H1 (cell line): ENCODE measurements around the gene KLHDC4. TPM values are rescaled to one million over a fixed set of nuclear protein-coding genes. Genes with fewer than 3 reads are reported as not detected.

Experiments used
- CTCF ChIA-PET: fragments of 300-600 bp; sonication (Branson Sonifier 250); formaldehyde crosslinking; loops from one replicate; lab custom pipeline; 2021; ENCODE audit not compliant: partially characterized antibody; lab: Charles Lee
- POLR2A ChIA-PET: fragments of 300-600 bp; sonication (Branson Sonifier 250); formaldehyde crosslinking; loops from one replicate; lab custom pipeline; 2021; ENCODE audit warnings: inconsistent platforms; ENCODE audit not compliant: partially characterized antibody; lab: Charles Lee
- DNase-seq, 2 experiments: peaks; one replicate each; pipeline versions ENCODE4 v3.0.0 to v3.0.0-alpha.2; 2010 to 2022; ENCODE audit warnings: low spot score in 2 of 2, low read depth in 1 of 2, mixed read lengths in 1 of 2
- FAIRE-seq: peaks from 2 replicates; lab custom pipeline; 2011; peaks lifted over from hg19 to GRCh38; lab: Jason Lieb, UNC
- H2AFZ ChIP-seq: 2 replicates; pipeline ENCODE4 v1.8.1; 2012; ENCODE audit warnings: low read length, inconsistent platforms
- H2AK5ac ChIP-seq: 2 replicates; pipeline ENCODE4 v1.6.1; 2013; ENCODE audit warnings: low read depth, low read length
- H2BK120ac ChIP-seq: replicated peaks from 2 replicates; pipeline ENCODE3; 2013; ENCODE audit warnings: low read depth, low read length, inconsistent platforms
- H2BK12ac ChIP-seq: 2 replicates; pipeline ENCODE4 v1.6.1; 2013; ENCODE audit warnings: low read depth, low read length
- H2BK15ac ChIP-seq: 2 replicates; pipeline ENCODE4 v1.6.1; 2013; ENCODE audit warnings: low read length
- H2BK20ac ChIP-seq: 2 replicates; pipeline ENCODE4 v1.6.1; 2013; ENCODE audit warnings: low read length
- H2BK5ac ChIP-seq: 2 replicates; pipeline ENCODE4 v1.6.1; 2013; ENCODE audit warnings: low read depth, low read length
- H3K14ac ChIP-seq: 2 replicates; pipeline ENCODE4 v1.6.1; 2013; ENCODE audit warnings: inconsistent platforms; ENCODE audit not compliant: insufficient read length
- H3K18ac ChIP-seq: 2 replicates; pipeline ENCODE4 v1.6.1; 2013; ENCODE audit warnings: low read length; ENCODE audit errors: extremely low read depth
- H3K23ac ChIP-seq: 2 replicates; pipeline ENCODE4 v1.6.1; 2013; ENCODE audit warnings: inconsistent platforms; ENCODE audit not compliant: insufficient read length
- H3K23me2 ChIP-seq: 2 replicates; pipeline ENCODE4 v1.6.1; 2013; ENCODE audit warnings: low read depth, low read length
- H3K27ac ChIP-seq: 2 replicates; pipeline ENCODE4 v1.6.1; 2011; ENCODE audit warnings: low read depth, low read length, inconsistent platforms
- H3K27me3 ChIP-seq, 4 experiments: replicated peaks in 1 of 4; 1 replicate in 1 of 4; 2 replicates in 3 of 4; pipeline versions ENCODE4 v1.6.1 to v1.8.1; 2011 to 2013; ENCODE audit warnings: low read length in 3 of 4, mild to moderate bottlenecking in 3 of 4, inconsistent platforms in 2 of 4, mixed read lengths in 2 of 4, moderate library complexity in 1 of 4; ENCODE audit not compliant: control insufficient read depth in 3 of 4, insufficient read depth in 3 of 4; ENCODE audit errors: extremely low read depth in 1 of 4
- H3K36me3 ChIP-seq, 4 experiments: 2 replicates each; pipeline versions ENCODE4 v1.6.1 to v1.8.1; 2011 to 2013; ENCODE audit warnings: mild to moderate bottlenecking in 4 of 4, low read length in 3 of 4, moderate library complexity in 2 of 4, control low read depth in 1 of 4, inconsistent platforms in 1 of 4; ENCODE audit not compliant: insufficient read depth in 4 of 4, control insufficient read depth in 2 of 4
- H3K4ac ChIP-seq: replicated peaks from 2 replicates; pipeline ENCODE3; 2013; ENCODE audit warnings: low read length, low read depth, mixed read lengths, inconsistent platforms; ENCODE audit not compliant: insufficient read length
- H3K4me1 ChIP-seq, 4 experiments: replicated peaks in 1 of 4; 1 replicate in 1 of 4; 2 replicates in 3 of 4; pipeline versions ENCODE4 v1.6.1 to v1.8.1; 2011 to 2013; ENCODE audit warnings: low read length in 3 of 4, inconsistent platforms in 2 of 4, mixed read lengths in 1 of 4; ENCODE audit not compliant: insufficient read depth in 4 of 4, control insufficient read depth in 3 of 4
- H3K4me2 ChIP-seq, 2 experiments: 2 replicates each; pipeline versions ENCODE4 v1.6.1 to v1.8.1; 2011 to 2013; ENCODE audit warnings: low read depth in 2 of 2, low read length in 2 of 2, control low read depth in 1 of 2, inconsistent platforms in 1 of 2, mild to moderate bottlenecking in 1 of 2; ENCODE audit not compliant: insufficient read depth in 1 of 2
- H3K4me3 ChIP-seq, 4 experiments: fragments of 200-600, 300-600 bp in 1 of 4; sonication (generic), shearing (Covaris generic), sonication (Bioruptor Twin) in 1 of 4; 2 replicates each; pipeline versions ENCODE4 v1.5.1 to v1.8.1; 2011 to 2016; ENCODE audit warnings: low read length in 4 of 4, low read depth in 3 of 4, control low read depth in 2 of 4, inconsistent platforms in 2 of 4, mild to moderate bottlenecking in 2 of 4, mixed read lengths in 1 of 4, moderate library complexity in 1 of 4; ENCODE audit not compliant: insufficient read depth in 2 of 4; ENCODE audit errors: extremely low read depth in 1 of 4
- H3K56ac ChIP-seq: replicated peaks from 2 replicates; pipeline ENCODE3; 2013; ENCODE audit warnings: low read depth, mild to moderate bottlenecking, mixed read lengths, low read length, inconsistent platforms; ENCODE audit not compliant: insufficient read length
- H3K79me1 ChIP-seq: 2 replicates; pipeline ENCODE4 v1.6.1; 2013; ENCODE audit warnings: low read depth, low read length, control low read depth
- H3K79me2 ChIP-seq, 2 experiments: 2 replicates each; pipeline versions ENCODE4 v1.6.1 to v1.8.1; 2012 to 2013; ENCODE audit warnings: low read length in 2 of 2, mild to moderate bottlenecking in 2 of 2, inconsistent platforms in 1 of 2; ENCODE audit not compliant: insufficient read depth in 2 of 2, control insufficient read depth in 1 of 2
- H3K9ac ChIP-seq, 4 experiments: replicated peaks in 1 of 4; 1 replicate in 1 of 4; 2 replicates in 3 of 4; pipeline versions ENCODE4 v1.6.1 to v1.8.1; 2011 to 2013; ENCODE audit warnings: low read depth in 3 of 4, low read length in 3 of 4, control low read depth in 2 of 4, mild to moderate bottlenecking in 2 of 4, moderate library complexity in 2 of 4, inconsistent platforms in 1 of 4; ENCODE audit errors: extremely low read depth in 1 of 4
- H3K9me3 ChIP-seq, 2 experiments: 2 replicates each; pipeline versions ENCODE4 v1.6.1 to v1.8.1; 2012 to 2013; ENCODE audit warnings: mild to moderate bottlenecking in 2 of 2, moderate library complexity in 2 of 2, control low read depth in 1 of 2, inconsistent platforms in 1 of 2, low read depth in 1 of 2, low read length in 1 of 2, mixed read lengths in 1 of 2; ENCODE audit not compliant: insufficient read depth in 2 of 2
- H4K20me1 ChIP-seq, 2 experiments: replicated peaks in 1 of 2; 2 replicates each; pipeline versions ENCODE3 to v1.8.1; 2011 to 2013; ENCODE audit warnings: inconsistent platforms in 2 of 2, low read length in 2 of 2, mild to moderate bottlenecking in 1 of 2; ENCODE audit not compliant: insufficient read depth in 2 of 2, control insufficient read depth in 1 of 2
- H4K5ac ChIP-seq: 2 replicates; pipeline ENCODE4 v1.6.1; 2013; ENCODE audit warnings: low read length, low read depth, mixed read lengths, inconsistent platforms; ENCODE audit not compliant: insufficient read length
- H4K8ac ChIP-seq: 2 replicates; pipeline ENCODE4 v1.8.0; 2013; ENCODE audit warnings: mild to moderate bottlenecking, moderate library complexity, low read length, inconsistent platforms; ENCODE audit not compliant: insufficient read depth; ENCODE audit errors: extremely low read depth
- H4K91ac ChIP-seq: replicated peaks from 2 replicates; pipeline ENCODE3; 2013; ENCODE audit warnings: low read length, mixed read lengths, inconsistent platforms; ENCODE audit not compliant: insufficient read length
- BACH1 ChIP-seq: IDR thresholded peaks from 2 replicates; pipeline ENCODE4 v1.6.1; 2012; ENCODE audit warnings: low read length, improper control_type of control experiment
- CBX5 ChIP-seq: fragments of 300-800, 300-1000 bp; sonication (generic); IDR thresholded peaks from 2 replicates; pipeline ENCODE4 v1.7.1; 2016; ENCODE audit warnings: antibody characterized with exemption, low read length, low read depth
- EP300 ChIP-seq, 2 experiments: IDR thresholded peaks; 1 replicate in 1 of 2; 2 replicates in 1 of 2; pipeline ENCODE4 v1.6.1; 2011 to 2012; ENCODE audit warnings: low read depth in 2 of 2, low read length in 2 of 2, mild to moderate bottlenecking in 2 of 2, borderline replicate concordance in 1 of 2, inconsistent platforms in 1 of 2, moderate library complexity in 1 of 2
- POLR2A ChIP-seq, 2 experiments: IDR thresholded peaks; 1 replicate in 1 of 2; 2 replicates in 1 of 2; pipeline ENCODE4 v1.6.1; 2011; ENCODE audit warnings: low read depth in 2 of 2, low read length in 2 of 2, mild to moderate bottlenecking in 2 of 2; ENCODE audit errors: control extremely low read depth in 1 of 2
- RAD21 ChIP-seq, 2 experiments: IDR thresholded peaks in 1 of 2; conservative IDR thresholded peaks in 1 of 2; 2 replicates each; pipeline ENCODE4 v1.6.1; 2011; ENCODE audit warnings: low read depth in 2 of 2, low read length in 2 of 2, improper control_type of control experiment in 1 of 2, inconsistent platforms in 1 of 2, mild to moderate bottlenecking in 1 of 2, moderate library complexity in 1 of 2
- TBP ChIP-seq: IDR thresholded peaks from 2 replicates; pipeline ENCODE4 v1.6.1; 2011; ENCODE audit warnings: low read depth, low read length, improper control_type of control experiment
- TCF12 ChIP-seq: IDR thresholded peaks from 2 replicates; pipeline ENCODE4 v1.6.1; 2011; ENCODE audit warnings: low read depth, mild to moderate bottlenecking, low read length
- ZNF274 ChIP-seq: IDR thresholded peaks from 2 replicates; pipeline ENCODE4 v1.7.0; 2012; ENCODE audit warnings: low read length, borderline replicate concordance; ENCODE audit errors: extremely low read depth
- WGBS, 2 experiments: shearing (Covaris generic) in 1 of 2; methylation state at CpG; one replicate each; pipeline versions ENCODE4 v1.1.6 to v1.1.7; 2013 to 2015; ENCODE audit warnings: low lambda C conversion rate in 2 of 2, mixed read lengths in 2 of 2, inconsistent platforms in 1 of 2, low coverage in 1 of 2, missing lambda C conversion rate in 1 of 2; ENCODE audit not compliant: insufficient replicate concordance in 2 of 2, insufficient coverage in 1 of 2, insufficient read length in 1 of 2; ENCODE audit errors: extremely low coverage in 1 of 2, missing lambda C conversion rate in 1 of 2; 5-methylcytosine and 5-hydroxymethylcytosine counted together
- long read RNA-seq, 2 experiments: library from RNA in 1 of 2; library from capped mRNA in 1 of 2; stranded (forward); transcript quantifications; one replicate each; pipeline ENCODE4 v2.0.0, GENCODE V29; 2021; ENCODE audit warnings: inconsistent platforms in 1 of 2
- polyA minus RNA-seq, 3 experiments: library from RNA; depleted of rRNA, polyadenylated mRNA; stranded (reverse); fragments of >200 nt; gene quantifications; 1 replicate in 2 of 3; 2 replicates in 1 of 3; pipeline ENCODE4 v1.2.3, GENCODE V29; 2011
- polyA plus RNA-seq, 7 experiments: library from polyadenylated mRNA; depleted of rRNA in 3 of 7; stranded (reverse) in 5 of 7; unstranded in 2 of 7; fragments of >200 nt in 5 of 7; fragments of 200-250 nt in 2 of 7; gene quantifications; 1 replicate in 5 of 7; 2 replicates in 1 of 7; 4 replicates in 1 of 7; pipeline versions ENCODE4 v1.2.1 to v1.2.3, GENCODE V29; 2011 to 2013; ENCODE audit warnings: missing spikeins in 2 of 7, mixed read lengths in 2 of 7
- total RNA-seq: library from RNA; stranded (reverse); fragmentation: NEBNext Ultra II Directional; extraction: Animal tissue kit (Norgen Biotek cat#: 25700); gene quantifications from 2 replicates; pipeline ENCODE4 v1.2.1, GENCODE V29; 2021

Gene KLHDC4
- total RNA-seq = 55.6 and 63.9 TPM in 2 replicates
- 23.7 and 39.0 TPM in 2 replicates for polyA plus RNA-seq (2011; rRNA removed)
- 37.2 TPM for polyA plus RNA-seq (2011; cell fraction: cytosol; rRNA removed)
- 86.9 TPM for polyA plus RNA-seq (2011; cell fraction: nucleus; rRNA removed)
- 36.8 to 50.9 TPM (median 49.8 TPM) in 4 replicates for polyA plus RNA-seq (2012, experiment 1 of 2)
- 28.4 TPM for polyA plus RNA-seq (2012, experiment 2 of 2)
- polyA plus RNA-seq (2013, experiment 1 of 2) = 29.3 TPM
- polyA plus RNA-seq (2013, experiment 2 of 2) = 27.4 TPM
- polyA minus RNA-seq (2011; rRNA and poly(A)+ RNA removed) = 26.5 and 30.9 TPM in 2 replicates
- polyA minus RNA-seq (2011; cell fraction: cytosol; rRNA and poly(A)+ RNA removed) = 18.6 TPM
- 57.3 TPM for polyA minus RNA-seq (2011; cell fraction: nucleus; rRNA and poly(A)+ RNA removed)
- long read RNA-seq, experiment 1, partial matches to known transcripts = 2 of 2 reads
- long read RNA-seq, experiment 1, other reads (novel, unspliced or antisense) = 0 of 2 reads
- long read RNA-seq, experiment 2, transcript KLHDC4-201 (12 exons, 1,886 nt) = major isoform, 9 of 27 reads
- long read RNA-seq, experiment 2, partial matches to known transcripts = 6 of 27 reads
- long read RNA-seq, experiment 2, other reads (novel, unspliced or antisense) = 12 of 27 reads

DNA sequence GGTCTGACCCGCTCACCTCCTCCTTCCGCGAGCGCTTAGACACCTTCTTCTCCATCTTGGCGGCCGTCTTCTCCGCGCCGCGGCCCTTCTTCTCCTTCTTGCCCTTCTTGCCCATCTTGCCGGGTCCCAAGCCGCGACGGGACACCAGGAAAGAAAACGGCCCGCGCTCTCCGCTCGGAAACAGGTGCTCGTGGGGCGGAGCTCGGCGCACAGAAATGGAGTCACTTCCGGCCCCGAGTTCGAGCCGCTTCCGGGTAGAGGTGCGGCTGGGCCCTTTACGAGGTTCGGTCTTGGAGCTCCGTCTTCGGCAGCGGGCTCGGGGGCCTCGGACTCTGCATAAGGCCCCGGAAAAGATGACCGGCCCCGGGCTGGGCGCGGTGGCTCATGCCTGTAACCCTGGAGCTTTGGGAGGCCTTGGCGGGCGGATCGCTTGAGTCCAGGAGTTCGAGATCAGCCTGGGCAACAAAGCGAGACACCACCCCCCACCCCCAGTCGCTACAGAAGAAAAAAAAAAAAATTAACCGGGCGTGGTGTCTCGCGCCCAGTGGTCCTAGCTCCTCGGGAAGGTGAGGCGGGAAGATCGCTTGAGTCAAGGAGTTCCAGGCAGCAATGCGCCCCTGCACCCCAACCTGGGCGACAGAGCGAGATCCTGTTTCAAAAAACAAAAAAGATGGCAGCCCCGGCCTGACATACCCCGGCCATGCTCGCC is at the start of gene KLHDC4:
KLHDC4 (minus strand) TSS at position 211 of the 709 bp plus-strand sequence; CDS start at position 115, 96 bp downstream.
- H4K8ac ChIP-seq = peak within 1 kb of the TSS; percentile 96; the same call in 1 of the 2 replicates
- no peak within 1 kb of the TSS for H3K4ac ChIP-seq
- CTCF ChIA-PET = interaction anchor here (0.7 to 2.5 kb wide), 5 partner anchors 11 to 124 kb away, joined by 3 to 14 read pairs (median 4); partner anchors contain the start of gene SLC7A5
- peak within 1 kb of the TSS; percentile 78 to 86 (median 82) for H3K9ac ChIP-seq
- peak within 1 kb of the TSS; percentile 82 to 98 for H3K4me2 ChIP-seq
- no peaks in the 10 kb centered on the region for H3K27me3 ChIP-seq
- H2AK5ac ChIP-seq = 0 out of 2 replicates have a peak within 1 kb of the TSS, but pooled peaks have one; percentile 24
- peak within 1 kb of the TSS; percentile 87 for H2BK5ac ChIP-seq
- H3K56ac ChIP-seq = peak within 1 kb of the TSS; percentile 70
- peaks cover 8 to 29% (median 19%) of the 10 kb centered on the region in 4 experiments; a peak in 7 of 8 replicates for H3K36me3 ChIP-seq
- peak within 1 kb of the TSS; percentile 60; the same call in 1 of the 2 replicates for H2BK12ac ChIP-seq
- H2BK20ac ChIP-seq = no peak within 1 kb of the TSS
- no peaks in the 10 kb centered on the region for H3K9me3 ChIP-seq
- H2AFZ ChIP-seq = no peak within 1 kb of the TSS
- H3K23ac ChIP-seq = no peak within 1 kb of the TSS
- FAIRE-seq (no peak), DNase-seq (peak; percentile 49 to 95)
- 5% methylated on average over 54 of the region's 60 CpGs; no CpG with 5 or more reads in 1 of the 2 experiments for WGBS, 2 experiments
- H4K5ac ChIP-seq = peak within 1 kb of the TSS; percentile 81
- H2BK120ac ChIP-seq = no peak within 1 kb of the TSS
- peak within 1 kb of the TSS; percentile 48 for H3K27ac ChIP-seq
- H3K23me2 ChIP-seq = peaks cover 10% of the 10 kb centered on the region; the same call in 1 of the 2 replicates
- H4K91ac ChIP-seq = peak within 1 kb of the TSS; percentile 88
- H3K18ac ChIP-seq = peak within 1 kb of the TSS; percentile 71
- H4K20me1 ChIP-seq = peaks cover 5 to 16% of the 10 kb centered on the region in 2 experiments
- H3K4me3 ChIP-seq = peak within 1 kb of the TSS; percentile 90 to 97 (median 92)
- H2BK15ac ChIP-seq = no peak within 1 kb of the TSS
- H3K14ac ChIP-seq = no peak within 1 kb of the TSS
- peaks cover 16 to 46% of the 10 kb centered on the region in 2 experiments for H3K79me2 ChIP-seq
- POLR2A ChIA-PET = interaction anchor here (0.7 to 3.4 kb wide), 20 partner anchors 11 to 618 kb away, joined by 3 to 14 read pairs (median 4); partner anchors contain the start of genes BANP and SLC7A5
- H3K79me1 ChIP-seq = peaks cover 6% of the 10 kb centered on the region
- H3K4me1 ChIP-seq = peaks cover 0 to 4% (median 2%) of the 10 kb centered on the region in 4 experiments; a peak in 3 of 7 replicates
- no peak for TF ChIP-seq EP300 (IDR thresholded peaks at IDR 0.05; ENCODE audit: borderline replicate concordance in 1 of 2, low read depth in 2 of 2, low read length in 2 of 2)
- TF ChIP-seq RAD21 (IDR thresholded peaks at IDR 0.05 in 1 of 2, conservative IDR thresholded peaks at IDR 0.05 in 1 of 2; ENCODE audit: low read depth in 2 of 2, low read length in 2 of 2) = no peak
- TF ChIP-seq TCF12 = 0 out of 2 replicates have a peak, but pooled peaks have one; percentile 25
- no peak for TF ChIP-seq CBX5
- peak; percentile 70 to 88 for TF ChIP-seq POLR2A (IDR thresholded peaks at IDR 0.05; ENCODE audit: control extremely low read depth in 1 of 2, low read depth in 2 of 2, low read length in 2 of 2)
- TF ChIP-seq ZNF274 = no peak
- peak; percentile 73 for TF ChIP-seq TBP
- no peak for TF ChIP-seq BACH1
